HepG2 (cell line): ENCODE measurements around the gene SNX19. TPM values are rescaled to one million over a fixed set of nuclear protein-coding genes. Genes with fewer than 3 reads are reported as not detected.

Source experiments
- ARNT2 ChIP-seq: sonication (generic); formaldehyde crosslinking; IDR thresholded peaks from 2 replicates; pipeline ENCODE4 v1.8.0; 2022; ENCODE audit warnings: mild to moderate bottlenecking, low read depth, missing genetic modification reagents, moderate library complexity
- PLRG1 ChIP-seq: fragments of 450-650 bp; conservative IDR thresholded peaks from 2 replicates; pipeline ENCODE4 v1.6.1; 2016
- ZNF776 ChIP-seq: sonication (generic); formaldehyde crosslinking; IDR thresholded peaks from 2 replicates; pipeline ENCODE4 v1.4.0; 2020; ENCODE audit warnings: mild to moderate bottlenecking, missing genetic modification reagents
- polyA plus RNA-seq, 8 experiments: library from polyadenylated mRNA; depleted of rRNA in 3 of 8; stranded (reverse) in 7 of 8; unstranded in 1 of 8; fragments of >200 nt; fragmentation: Illumina TruSeq in 4 of 8; extraction: Trizol in 4 of 8; gene quantifications; 2 replicates each; pipeline versions ENCODE4 v1.2.1 to v1.2.3, GENCODE V29; 2011 to 2016; ENCODE audit warnings: low read depth in 4 of 8, missing spikeins in 1 of 8, mixed read lengths in 1 of 8; ENCODE audit not compliant: insufficient read depth in 1 of 8
- total RNA-seq, 5 experiments: library from RNA; depleted of rRNA; stranded (reverse); fragments of >200 nt; fragmentation: Illumina TruSeq; extraction: Trizol; gene quantifications; 2 replicates each; pipeline ENCODE4 v1.2.3, GENCODE V29; 2016; ENCODE audit warnings: low read depth in 1 of 5
- TF ChIP-seq, protein P1 (sequence below), 2 experiments: sonication (generic) in 1 of 2; formaldehyde crosslinking in 1 of 2; IDR thresholded peaks; 2 replicates each; pipeline versions ENCODE4 v1.4.0 to v1.6.1; 2016 to 2020; ENCODE audit warnings: borderline replicate concordance in 1 of 2, low read depth in 1 of 2, mild to moderate bottlenecking in 1 of 2, missing genetic modification reagents in 1 of 2
- TF ChIP-seq, protein P2 (sequence below): sonication (generic); IDR thresholded peaks from 2 replicates; pipeline ENCODE4 v1.6.1; 2016; ENCODE audit warnings: low read depth, borderline replicate concordance
- TF ChIP-seq, protein P3 (sequence below): sonication (generic); formaldehyde crosslinking; conservative IDR thresholded peaks from 2 replicates; pipeline ENCODE4 v1.4.0; 2020; ENCODE audit warnings: mild to moderate bottlenecking, missing genetic modification reagents, moderate library complexity
- TF ChIP-seq, protein P4 (sequence below): IDR thresholded peaks from 2 replicates; pipeline ENCODE4 v1.6.1; 2012; ENCODE audit warnings: low read depth, low read length, improper control_type of control experiment

Gene SNX19
- total and polyA plus RNA-seq, 2 of the 13 experiments (the other 11 are each of a cell fraction or from before 2014, with no cell fraction given): 0.13 to 0.27 TPM

DNA sequence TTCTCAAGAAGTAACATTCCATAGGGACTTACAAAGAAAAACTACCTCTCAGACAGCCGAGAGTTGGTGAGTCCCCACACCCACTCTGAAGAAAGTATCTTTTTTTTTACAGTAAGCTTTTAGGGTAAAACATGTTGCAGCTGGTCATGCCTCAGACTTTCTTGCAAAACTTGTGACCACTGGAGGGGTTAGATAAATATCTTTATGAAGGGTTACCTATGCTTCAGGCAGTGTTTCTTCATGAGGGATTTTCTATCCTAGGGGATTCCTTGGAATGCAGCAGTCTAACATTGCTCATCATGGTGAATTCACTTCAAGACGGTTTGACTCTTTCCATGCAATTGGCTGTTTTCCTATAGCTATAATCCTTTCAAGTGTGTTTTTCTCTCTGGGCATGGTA lies 20.8 kb upstream of the SNX19 start (continued):
- TF ChIP-seq, protein P1, sequence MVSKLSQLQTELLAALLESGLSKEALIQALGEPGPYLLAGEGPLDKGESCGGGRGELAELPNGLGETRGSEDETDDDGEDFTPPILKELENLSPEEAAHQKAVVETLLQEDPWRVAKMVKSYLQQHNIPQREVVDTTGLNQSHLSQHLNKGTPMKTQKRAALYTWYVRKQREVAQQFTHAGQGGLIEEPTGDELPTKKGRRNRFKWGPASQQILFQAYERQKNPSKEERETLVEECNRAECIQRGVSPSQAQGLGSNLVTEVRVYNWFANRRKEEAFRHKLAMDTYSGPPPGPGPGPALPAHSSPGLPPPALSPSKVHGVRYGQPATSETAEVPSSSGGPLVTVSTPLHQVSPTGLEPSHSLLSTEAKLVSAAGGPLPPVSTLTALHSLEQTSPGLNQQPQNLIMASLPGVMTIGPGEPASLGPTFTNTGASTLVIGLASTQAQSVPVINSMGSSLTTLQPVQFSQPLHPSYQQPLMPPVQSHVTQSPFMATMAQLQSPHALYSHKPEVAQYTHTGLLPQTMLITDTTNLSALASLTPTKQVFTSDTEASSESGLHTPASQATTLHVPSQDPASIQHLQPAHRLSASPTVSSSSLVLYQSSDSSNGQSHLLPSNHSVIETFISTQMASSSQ (IDR thresholded peaks at IDR 0.05; ENCODE audit: low read depth): no peak
- TF ChIP-seq, protein P1 (CRISPR knock-in tag; IDR thresholded peaks at IDR 0.05; ENCODE audit: borderline replicate concordance): no peak
- TF ChIP-seq ARNT2 (CRISPR knock-in tag) (no peak), PLRG1 (no peak), ZNF776 (CRISPR knock-in tag) (no peak)
- TF ChIP-seq, protein P2, sequence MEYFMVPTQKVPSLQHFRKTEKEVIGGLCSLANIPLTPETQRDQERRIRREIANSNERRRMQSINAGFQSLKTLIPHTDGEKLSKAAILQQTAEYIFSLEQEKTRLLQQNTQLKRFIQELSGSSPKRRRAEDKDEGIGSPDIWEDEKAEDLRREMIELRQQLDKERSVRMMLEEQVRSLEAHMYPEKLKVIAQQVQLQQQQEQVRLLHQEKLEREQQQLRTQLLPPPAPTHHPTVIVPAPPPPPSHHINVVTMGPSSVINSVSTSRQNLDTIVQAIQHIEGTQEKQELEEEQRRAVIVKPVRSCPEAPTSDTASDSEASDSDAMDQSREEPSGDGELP: no peak
- TF ChIP-seq, protein P3, sequence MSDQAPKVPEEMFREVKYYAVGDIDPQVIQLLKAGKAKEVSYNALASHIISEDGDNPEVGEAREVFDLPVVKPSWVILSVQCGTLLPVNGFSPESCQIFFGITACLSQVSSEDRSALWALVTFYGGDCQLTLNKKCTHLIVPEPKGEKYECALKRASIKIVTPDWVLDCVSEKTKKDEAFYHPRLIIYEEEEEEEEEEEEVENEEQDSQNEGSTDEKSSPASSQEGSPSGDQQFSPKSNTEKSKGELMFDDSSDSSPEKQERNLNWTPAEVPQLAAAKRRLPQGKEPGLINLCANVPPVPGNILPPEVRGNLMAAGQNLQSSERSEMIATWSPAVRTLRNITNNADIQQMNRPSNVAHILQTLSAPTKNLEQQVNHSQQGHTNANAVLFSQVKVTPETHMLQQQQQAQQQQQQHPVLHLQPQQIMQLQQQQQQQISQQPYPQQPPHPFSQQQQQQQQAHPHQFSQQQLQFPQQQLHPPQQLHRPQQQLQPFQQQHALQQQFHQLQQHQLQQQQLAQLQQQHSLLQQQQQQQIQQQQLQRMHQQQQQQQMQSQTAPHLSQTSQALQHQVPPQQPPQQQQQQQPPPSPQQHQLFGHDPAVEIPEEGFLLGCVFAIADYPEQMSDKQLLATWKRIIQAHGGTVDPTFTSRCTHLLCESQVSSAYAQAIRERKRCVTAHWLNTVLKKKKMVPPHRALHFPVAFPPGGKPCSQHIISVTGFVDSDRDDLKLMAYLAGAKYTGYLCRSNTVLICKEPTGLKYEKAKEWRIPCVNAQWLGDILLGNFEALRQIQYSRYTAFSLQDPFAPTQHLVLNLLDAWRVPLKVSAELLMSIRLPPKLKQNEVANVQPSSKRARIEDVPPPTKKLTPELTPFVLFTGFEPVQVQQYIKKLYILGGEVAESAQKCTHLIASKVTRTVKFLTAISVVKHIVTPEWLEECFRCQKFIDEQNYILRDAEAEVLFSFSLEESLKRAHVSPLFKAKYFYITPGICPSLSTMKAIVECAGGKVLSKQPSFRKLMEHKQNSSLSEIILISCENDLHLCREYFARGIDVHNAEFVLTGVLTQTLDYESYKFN (CRISPR knock-in tag): no peak
- TF ChIP-seq, protein P4, sequence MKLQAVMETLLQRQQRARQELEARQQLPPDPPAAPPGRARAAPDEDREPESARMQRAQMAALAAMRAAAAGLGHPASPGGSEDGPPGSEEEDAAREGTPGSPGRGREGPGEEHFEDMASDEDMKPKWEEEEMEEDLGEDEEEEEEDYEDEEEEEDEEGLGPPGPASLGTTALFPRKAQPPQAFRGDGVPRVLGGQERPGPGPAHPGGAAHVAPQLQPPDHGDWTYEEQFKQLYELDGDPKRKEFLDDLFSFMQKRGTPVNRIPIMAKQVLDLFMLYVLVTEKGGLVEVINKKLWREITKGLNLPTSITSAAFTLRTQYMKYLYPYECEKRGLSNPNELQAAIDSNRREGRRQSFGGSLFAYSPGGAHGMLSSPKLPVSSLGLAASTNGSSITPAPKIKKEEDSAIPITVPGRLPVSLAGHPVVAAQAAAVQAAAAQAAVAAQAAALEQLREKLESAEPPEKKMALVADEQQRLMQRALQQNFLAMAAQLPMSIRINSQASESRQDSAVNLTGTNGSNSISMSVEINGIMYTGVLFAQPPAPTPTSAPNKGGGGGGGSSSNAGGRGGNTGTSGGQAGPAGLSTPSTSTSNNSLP: no peak
